Stimulated activated CD4-positive, alpha-beta T cell treated with anti-CD3 and anti-CD28 coated beads, TNF-alpha, amount 100 ng/mL, for 24 hours (primary cell): ENCODE measurements around the gene RMND5A.

Experiments
- DNase-seq, 3 experiments: peaks; one replicate each; pipeline ENCODE4 v3.0.0-alpha.2; 2020; ENCODE audit warnings: low read depth in 3 of 3

The RMND5A gene

DNA sequence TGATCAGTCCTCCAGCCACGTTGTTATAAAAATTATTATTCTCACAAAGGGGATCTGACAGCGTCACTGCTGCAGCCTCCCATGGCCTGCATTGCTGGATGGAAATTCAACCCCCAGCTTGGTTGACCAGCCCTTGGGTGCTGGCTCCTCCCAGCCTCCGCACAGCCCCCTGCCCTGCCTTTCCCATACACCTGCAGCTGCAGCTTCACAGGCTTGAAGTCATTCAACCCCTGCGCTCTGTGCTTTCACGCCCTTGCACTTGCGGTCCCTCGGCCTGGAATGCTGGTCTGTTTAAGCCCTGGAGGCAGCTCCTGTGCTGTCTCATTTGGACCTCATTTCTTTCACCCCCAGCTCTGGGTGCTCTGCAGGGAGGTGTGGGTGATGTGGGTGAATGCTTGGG lies 71.5 kb downstream of the RMND5A start:
- DNase-seq: no peak

DNA sequence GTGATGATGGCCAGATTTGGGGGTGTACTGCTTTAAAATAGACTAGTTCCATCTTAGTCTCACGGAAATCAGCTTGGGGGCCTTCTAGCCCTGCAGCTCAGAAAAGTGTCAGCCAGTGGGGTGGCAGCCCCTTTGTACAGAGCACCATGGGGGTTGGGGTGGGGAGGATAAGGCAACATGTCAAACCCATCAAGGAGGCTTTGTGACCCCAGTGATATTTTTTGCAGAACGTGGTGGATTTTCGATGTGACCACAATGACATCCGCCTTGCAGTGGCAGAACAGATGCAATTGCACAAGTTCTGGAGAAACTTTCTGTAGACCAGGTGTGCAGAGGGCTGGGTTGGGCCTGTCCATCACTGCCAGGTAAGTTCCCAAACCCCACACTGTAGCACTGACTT lies 73.7 kb downstream of the RMND5A start:
- no peak for DNase-seq

DNA sequence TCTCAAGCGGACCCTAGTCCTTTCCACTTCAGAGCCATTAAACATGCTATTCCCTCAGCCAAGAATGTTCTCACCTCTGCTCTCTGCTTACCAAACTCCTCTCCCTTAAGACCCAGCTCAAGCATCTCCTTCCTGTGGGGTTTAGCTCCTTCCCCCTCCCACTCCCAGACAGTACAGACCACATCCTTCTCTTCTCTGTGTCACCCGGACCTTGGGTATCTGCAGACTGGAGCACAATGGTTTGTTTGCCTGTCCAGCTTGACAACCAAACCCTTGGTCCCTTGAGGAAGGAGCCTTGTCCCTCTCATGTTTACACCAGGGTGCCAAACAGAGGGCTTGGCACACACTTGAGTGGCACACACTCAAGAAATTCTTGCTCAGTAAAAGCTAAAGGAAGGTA lies 74.8 kb downstream of the RMND5A start:
- DNase-seq: no peak

DNA sequence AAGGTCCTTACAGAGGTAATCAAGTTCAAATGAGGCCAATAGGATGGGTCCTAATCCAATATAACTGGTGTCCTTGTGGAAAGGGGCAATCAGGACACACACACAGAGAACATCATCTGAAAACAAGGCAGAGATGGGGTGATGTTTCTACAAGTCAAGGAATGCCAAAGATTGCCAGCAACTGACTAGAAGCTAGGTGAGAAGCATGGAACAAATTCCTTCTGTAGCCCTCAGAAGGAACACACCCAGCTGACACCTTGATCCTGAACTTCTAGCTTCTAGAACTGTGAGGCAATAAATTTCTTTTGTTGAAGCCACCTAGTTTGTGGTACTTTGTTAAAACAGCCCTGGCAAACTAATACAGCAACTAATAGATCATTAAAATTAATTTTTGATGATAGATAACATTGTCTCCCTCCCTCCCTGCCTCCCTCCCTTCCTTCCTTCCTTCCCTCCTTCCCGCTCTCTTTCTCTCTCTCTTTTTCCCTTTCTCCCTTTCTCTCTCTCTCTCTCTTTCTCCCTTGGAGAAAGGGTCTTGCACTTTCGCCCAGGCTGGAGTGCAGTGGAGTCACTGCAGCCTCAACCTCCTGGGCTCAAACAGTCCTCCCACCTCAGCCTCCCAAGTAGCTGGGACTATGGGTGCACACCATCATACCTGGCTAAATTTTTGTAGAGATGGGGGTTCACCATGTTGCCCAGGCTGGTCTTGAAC lies 80.9 kb downstream of the RMND5A start:
- no peak for DNase-seq

DNA sequence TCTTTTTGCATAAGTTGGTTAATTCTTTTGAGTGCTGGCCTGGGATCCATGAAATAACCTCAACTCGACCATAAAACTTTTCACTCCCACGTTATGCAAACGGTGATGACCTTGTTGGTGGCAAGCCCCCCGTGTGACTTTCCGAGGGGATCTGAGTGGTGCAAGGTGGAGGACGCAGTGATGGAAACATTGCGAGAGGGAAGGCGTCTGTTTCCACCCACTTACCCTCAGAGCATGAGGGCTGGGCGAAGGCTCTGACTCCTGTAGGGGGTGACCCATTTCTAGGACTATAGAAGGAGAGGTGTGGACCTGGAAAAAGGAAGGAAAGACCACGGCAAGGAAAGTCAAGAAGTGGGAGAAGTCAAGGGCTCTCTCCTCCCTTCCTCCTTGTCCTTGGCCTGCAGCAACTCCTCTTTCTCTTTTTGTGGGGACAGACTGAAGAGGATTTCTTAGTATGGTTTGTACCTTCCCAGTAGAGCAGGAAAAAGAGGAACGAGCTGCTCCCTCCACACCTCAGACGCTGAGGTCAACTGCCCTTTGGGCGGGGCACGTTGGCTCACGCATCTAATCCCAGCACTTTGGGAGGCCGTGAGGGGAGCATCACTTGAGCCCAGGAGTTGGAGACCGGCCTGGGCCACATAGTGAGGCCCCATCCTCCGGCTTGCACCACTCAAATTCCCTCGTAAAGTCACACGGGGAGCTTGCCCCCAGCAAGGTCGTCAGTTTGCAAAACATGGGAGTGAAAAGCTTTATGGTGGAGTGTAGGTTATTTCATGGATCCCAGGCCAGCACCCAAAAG lies 86.2 kb downstream of the RMND5A start:
- DNase-seq: no peak

DNA sequence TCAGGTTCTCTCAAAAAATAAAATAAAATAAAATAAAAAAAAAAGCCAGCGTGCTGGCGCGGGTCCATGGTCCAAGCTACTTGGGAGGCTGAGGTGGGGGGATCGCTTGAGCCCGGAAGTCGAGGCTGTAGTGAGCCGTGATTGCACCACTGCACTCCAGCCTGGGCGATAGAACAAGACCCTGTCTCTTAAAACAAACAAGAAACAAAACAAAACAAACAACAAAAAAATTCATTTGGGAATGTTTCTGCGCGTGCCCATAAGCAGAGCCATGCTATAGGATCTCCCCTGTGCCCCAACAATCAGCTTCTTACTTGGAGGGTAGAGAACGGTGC lies 87.0 kb downstream of the RMND5A start:
- DNase-seq: no peak

DNA sequence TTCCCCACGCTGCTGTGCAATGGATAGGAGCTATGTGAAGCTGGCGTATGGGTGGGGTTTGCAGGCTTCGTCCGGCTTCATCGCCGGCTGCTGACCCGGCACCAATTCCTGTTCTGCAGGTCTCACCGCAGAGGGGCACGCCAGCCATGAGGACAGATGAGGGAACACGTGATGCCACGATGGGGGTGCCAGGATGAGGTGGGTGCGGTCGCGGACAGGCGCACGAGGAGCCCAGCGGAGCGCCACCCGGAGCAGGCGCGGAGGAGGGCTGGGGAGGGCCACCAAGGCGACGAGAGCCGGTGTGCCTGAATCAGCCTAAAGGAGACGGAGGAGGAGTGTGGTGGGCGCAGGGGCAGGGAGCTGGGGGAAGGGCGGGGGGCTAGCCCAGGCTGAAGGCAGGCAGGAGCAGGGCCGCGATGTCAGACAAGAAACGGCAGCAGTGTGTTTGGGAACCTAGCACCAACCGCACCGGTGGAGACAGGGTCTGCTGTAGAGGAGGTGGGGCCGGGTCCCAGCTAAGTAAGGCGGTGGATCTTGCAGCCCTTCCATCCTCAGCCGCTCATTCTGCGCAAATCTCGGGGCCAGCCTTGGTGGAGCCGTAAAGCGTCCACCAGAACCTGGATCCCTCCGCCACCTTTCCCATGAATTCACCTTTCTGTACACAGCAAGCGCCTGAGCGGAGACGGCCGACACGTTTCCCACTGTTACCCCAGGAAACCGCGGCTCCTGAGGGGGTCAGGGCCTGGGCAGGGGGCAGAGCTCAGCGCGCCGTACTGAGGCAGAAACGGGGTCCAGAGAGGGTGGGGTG lies 87.6 kb downstream of the RMND5A start:
- no peak for DNase-seq

DNA sequence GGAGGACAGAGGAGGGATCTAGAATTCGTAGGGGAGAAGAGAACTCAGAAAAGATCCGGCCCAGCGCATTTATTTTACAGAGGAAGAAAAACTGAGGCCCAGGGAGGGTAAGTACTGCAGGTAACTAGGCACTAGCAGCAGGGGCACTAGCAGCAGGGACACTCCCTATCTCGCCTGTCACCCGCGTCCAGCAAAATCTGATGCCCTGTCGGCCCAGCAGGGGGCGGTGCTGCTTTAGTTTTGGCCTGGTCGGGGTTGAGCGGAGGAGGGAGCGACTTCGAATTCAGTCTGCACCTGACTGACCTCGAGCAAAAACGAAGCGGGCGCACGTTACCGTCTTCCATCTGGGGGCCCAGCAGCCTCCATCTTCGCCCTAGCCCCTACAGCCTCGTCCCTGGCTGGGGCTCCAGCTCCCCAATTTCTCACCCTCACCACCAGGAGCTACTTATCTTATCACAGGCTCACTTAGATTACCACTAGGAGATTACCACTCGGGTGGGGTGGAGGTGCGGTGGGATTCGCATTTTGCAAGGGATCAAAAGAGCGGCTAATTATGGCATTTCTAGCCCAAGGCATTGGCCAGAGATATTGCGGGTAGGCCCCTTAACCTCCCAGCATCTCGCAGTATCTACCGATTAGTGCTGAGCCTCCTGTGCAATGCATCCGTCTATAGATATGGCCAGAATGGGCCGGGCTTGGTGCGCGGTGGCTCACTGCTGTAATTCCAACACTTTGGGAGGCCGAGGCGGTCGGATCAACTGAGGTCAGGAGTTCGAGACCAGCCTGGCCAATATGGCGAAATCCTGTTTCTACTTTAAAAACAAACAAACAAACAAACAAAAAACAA lies 88.4 kb downstream of the RMND5A start:
- DNase-seq: peak; percentile 87 to 91 (median 87)

DNA sequence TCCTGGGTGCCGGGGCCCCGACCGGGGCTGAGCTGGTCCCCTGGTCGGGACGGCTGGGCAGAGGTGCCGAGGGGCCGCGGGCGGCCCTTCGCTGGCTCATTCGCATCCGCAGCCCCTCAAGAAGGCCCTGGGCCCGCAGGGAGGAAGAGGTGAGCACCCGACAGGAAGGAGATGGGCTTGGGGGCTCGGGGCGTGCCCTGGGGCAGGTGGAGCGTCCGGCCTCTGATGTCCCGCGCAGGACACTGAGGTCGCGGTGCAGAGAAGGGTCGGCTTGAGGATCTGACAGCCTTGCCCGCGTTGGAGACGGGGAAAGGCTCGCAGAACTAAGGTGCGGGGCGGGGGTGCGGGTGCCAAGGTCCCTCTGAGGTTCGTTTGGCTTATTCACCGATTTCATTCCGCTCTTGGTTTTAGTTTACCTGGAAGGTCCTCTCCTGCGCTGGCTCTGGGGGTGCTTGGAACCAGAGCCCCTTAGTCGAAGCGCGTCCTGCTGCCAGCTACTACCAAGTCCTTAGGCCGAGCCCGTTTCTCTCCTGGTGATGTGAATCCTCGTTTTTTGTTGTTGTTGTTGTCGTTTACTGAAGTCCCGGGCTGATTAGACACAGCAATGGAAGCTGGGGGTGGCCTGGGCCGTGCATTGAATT lies 89.5 kb downstream of the RMND5A start:
- DNase-seq: no peak

DNA sequence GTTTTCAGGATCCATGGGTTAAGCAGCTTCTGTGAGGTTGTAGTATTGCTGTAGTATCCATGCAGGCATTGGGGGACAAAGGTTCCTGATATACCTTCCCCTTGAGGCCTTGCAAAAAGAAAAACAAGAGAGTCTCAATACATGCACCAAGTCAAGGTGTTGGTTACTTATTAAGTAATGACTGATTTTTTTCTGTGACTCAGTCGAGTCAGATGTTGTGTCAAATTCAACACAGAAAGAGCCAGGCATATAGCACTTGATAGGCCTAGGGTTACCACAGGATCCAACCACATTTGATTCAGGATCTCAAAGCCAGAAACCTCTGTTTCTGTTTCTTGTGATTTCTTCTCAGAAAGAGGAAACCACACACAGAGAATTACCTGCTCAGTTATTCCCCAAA lies 95.5 kb downstream of the RMND5A start:
- DNase-seq: no peak

DNA sequence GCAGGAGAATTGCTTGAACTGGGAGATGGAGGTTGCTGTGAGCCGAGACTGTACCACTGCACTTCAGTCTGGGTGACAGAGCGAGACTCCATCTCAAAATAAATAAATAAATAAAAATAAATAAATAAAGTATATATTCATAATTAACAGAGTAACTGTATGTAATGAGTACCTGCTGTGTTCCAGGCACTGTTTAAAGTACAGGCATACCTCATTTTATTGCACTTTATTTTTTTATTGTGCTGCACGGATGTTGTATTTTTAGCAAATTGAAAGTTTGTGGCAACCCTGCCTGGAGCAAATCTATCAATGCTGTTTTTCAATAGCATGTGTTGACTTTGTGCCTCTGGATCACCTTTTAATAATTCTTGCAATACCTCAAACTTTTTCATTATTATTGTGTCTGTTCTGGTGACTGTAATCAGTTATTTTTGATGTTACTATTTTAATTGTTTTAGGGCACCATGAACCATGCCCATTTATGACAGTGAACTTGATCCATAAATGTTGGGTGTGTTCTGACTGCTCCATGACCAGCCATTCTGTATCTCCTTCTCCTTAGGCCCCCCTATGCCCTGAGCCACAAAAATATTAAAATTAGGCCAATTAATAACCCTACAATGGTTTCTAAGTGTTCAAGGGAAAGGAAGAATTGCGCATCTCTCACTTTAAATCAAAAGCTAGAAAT lies 98.2 kb downstream of the RMND5A start:
- DNase-seq: no peak

DNA sequence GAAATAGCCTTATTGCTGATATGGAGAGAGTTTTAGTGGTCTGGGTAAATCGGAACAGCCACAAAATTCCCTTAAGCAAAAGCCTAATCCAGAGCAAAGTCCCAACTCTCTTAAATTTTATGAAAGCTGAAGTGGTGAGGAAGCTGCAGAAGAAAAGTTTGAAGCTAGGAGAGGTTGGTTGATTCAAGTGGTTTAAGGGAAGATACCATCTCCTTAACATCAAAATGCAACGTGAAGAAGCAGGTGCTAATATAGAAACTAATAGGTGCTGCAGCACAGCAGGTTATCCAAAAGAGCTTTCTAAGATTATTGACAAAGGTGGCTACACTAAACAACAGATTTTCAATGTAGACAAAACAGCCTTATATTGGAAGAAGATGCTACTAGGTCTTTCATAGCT lies 98.9 kb downstream of the RMND5A start:
- no peak for DNase-seq

DNA sequence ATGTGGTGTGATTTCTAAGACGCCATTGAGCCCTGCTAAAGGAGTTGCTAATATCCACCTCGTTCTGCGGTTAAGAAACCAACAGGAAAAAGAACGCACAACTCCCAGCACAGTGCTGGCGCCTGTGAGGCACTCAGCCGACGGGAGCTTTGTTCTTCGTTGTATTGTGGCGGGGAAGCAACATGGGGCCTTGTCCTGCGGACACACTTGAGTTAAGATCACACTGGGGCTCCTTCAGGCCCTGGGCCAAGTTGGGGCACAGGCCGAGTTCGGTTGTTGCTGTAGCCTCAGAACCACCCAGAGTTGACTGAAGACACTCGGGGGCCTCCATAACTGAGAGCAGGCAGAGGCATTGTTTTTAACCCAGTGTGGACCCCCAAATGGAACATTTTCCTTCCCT lies 101.2 kb downstream of the RMND5A start:
- no peak for DNase-seq

DNA sequence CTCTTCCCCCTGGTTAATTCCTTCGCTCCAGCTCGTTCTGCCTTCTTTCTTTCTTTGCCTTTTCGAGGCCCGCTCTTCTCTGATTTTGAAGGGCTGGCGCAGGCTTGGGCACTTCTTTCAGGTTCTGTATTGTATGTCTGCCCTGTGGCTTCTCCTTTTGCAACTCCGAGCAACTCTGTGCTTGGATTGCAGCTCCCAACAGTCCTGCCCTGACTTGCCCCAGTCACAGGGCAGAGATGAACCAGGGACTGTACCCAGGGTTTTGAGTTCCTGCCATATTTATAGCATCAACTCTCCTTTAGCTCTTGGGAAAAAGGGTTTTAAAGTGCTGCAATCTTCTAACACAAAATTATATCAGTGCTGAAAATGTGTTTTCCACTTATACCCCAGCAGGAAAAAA lies 101.8 kb downstream of the RMND5A start:
- DNase-seq: no peak

DNA sequence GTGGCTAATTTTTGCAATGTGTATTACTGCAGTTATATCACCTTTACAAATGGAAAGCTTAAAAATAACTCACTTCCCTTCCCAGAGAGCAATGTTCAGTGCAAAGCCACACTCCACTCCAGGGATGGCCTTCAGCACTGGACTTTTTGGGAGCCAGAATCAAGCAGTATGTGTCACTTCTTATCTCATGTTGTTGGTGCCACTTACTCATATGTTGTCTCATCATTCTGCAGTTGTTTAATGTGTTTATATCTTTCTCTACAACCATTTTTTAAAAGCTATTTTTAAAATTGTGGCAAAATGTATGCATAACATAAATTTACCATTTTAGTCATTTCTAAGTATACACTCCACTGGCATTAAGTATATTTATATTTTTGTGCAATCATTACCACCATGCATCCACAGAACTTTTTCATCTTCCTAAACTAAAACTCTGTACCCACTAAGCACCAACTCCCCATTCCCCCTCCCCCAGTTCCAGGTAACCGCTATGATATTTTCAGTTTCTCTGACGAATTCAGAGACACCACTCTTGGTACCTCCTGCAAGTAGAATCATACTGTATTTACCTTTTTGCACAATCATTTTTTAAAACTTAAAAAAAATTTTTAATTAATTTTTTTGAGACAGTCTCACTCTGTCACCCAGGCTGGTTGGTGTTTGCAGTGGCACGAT lies 102.7 kb downstream of the RMND5A start:
- DNase-seq: no peak

DNA sequence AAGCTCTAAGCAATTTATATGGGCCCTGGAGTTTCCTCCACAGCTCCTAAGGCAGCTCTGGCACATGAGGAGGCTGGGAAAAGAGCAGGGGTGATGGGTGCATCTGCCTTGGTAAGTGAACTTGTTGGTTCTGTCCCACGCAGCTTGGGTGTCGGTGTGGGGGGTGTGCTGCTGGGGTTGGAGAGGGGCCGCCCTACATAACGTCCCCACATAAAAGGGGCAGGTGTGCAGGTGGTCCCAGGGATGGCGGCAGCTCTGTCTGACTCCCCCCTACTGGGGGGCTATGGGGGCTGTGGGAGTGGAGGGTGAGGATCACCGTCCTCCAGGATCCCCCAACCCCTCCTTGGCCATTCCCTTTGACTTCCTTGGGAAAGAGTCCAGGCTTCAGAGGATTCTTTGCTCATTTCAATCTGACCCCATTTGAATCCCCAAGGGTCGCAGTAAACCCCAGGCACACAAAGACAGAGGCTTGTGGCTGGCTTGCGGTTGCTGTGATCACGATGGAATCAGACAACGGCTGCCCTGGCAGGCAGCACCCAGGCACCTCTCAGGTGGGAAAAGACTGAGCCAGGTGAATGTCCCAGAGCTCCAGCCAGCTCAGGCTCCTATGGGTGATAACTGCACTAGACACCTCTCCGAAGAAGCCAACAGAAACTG lies 105.1 kb downstream of the RMND5A start:
- no peak for DNase-seq

DNA sequence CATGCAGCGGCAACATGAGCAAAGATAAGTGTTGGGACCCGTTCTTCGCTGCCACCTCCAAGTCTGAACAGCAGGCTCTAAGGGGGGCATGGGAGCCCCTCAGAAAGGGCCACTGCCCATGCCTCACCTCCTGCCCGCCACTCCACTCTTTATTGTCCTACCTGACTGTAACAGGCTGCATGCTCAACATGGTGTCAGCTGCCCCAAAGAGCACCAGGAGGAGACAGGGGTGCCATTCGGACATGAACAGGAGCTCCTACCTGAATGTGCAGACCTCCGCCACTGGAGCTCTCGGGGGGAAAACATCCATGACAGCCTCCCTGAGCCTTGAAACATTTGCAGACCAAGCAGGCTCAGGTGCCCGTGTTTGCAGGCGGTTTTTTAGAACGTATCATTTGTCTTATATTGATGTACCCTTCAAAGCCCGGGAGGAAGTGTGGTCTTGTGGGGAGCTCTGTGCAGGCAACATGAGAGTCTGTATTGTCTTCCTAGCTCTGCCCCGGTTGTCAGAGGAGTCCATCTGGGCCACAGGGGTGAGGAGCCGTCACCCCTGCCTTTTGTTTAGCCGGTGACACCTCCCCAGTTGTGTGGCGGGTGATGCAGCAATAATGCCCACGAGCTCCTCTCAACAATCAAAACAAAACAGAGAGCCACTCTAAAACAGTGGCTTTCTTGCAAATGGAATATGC lies 105.7 kb downstream of the RMND5A start:
- DNase-seq: no peak

DNA sequence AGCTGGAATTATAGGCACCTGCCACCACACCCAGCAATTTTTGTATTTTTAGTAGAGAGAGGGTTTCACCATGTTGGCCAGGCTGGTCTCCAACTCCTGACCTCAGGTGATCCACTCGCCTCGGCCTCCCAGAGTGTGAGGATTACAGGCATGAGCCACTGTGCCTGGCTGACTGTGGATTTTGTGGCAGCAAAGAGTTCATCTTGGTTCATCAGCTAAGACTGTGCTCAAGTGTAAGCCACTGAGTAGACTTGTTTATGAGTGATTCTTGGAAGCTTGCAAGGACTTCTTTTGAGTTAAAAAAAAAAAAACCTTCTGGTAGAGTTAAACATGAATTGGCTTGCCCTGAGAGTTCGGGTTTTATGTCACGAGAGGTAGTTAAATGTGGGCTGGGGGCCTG lies 106.9 kb downstream of the RMND5A start:
- DNase-seq: no peak
